HG02938 (cell line): ENCODE measurements around the gene RETREG3.

ENCODE experiments used
- ATAC-seq: cut with Tn5 transposase; IDR thresholded peaks from one replicate; pipeline ENCODE4 v1.9.1; 2021; ENCODE audit warnings: mild to moderate bottlenecking, moderate library complexity; ENCODE audit not compliant: unreplicated experiment

Gene RETREG3

DNA sequence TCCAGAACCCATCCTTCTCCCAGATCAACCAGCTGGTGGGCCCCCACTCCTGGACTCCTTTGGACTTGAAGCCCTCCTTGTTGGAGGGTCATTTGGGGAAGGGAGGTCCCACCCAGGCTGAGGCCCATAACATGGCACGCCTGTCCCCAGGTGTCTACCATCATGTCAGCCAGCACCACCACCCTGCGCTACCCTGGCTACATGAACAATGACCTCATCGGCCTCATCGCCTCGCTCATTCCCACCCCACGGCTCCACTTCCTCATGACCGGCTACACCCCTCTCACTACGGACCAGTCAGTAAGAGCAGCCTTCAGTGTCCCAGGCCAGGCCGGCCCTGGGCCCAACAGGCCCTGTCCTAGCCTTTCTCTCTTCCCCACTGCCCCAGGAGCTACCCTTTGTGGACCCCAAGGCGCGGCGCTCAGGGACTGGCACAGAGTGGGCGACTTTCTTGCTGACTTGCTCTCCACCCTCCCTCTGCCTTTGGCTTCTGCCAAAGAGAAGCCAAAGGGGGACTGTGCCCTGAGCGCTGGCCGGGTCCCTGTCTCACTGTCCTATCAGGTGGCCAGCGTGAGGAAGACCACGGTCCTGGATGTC lies 4.6 kb upstream of the RETREG3 start:
- ATAC-seq = no peak

DNA sequence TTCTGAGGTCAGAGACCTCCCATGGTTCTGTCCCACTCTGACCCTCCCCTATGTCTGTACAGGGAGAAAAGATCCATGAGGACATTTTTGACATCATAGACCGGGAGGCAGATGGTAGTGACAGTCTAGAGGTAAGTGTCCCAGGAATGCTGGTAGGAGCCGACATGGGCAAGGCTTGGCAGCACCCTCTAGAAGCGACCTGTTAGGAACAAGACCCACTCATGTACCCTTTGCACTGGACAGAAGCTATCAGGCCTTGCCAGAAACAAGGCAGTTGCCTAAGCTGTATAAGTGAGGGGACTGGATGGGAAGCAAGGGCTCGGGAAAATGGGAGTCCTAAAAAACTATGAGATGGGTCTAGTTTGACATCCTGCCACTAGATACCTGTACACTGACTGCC lies 2.8 kb upstream of the RETREG3 start:
- ATAC-seq = no peak

DNA sequence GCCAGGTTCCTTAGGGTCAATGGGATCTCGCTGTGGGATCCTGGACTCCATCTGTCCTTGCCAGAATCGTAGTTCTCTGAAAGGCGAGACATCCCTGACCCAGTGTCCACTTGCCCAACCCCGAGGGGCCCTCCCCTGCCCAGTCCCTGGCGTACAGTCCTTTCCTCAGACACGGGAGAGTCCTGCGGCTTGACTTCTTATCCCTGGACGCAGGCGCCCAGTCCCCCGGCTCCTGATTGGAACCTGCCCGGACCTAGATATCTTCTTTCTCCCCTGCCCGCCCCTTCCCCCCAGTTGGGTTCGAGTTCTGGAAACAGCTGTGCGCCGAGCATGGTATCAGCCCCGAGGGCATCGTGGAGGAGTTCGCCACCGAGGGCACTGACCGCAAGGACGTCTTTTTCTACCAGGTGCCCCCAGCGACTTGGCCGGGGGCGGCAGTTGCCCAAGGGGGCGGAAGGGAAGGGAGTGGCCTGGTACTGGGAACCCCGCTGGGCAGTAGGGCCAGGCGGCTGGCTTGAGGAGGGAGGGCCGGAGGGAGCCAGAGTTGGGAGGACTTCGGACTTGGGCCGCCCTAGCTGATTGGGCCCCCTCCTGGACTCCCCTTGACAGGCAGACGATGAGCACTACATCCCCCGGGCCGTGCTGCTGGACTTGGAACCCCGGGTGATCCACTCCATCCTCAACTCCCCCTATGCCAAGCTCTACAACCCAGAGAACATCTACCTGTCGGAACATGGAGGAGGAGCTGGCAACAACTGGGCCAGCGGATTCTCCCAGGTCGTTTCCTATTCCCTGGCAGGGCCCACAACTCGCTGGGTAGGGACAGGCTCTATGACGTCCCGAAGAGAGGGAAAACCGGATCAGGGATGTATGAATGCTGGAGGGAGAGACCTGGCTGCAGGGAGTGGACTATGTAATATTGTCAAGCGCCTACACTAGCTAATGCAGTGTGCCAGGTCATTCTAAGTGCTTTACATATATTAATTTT lies 934 bp upstream of the RETREG3 start:
- ATAC-seq = peak; percentile 10

DNA sequence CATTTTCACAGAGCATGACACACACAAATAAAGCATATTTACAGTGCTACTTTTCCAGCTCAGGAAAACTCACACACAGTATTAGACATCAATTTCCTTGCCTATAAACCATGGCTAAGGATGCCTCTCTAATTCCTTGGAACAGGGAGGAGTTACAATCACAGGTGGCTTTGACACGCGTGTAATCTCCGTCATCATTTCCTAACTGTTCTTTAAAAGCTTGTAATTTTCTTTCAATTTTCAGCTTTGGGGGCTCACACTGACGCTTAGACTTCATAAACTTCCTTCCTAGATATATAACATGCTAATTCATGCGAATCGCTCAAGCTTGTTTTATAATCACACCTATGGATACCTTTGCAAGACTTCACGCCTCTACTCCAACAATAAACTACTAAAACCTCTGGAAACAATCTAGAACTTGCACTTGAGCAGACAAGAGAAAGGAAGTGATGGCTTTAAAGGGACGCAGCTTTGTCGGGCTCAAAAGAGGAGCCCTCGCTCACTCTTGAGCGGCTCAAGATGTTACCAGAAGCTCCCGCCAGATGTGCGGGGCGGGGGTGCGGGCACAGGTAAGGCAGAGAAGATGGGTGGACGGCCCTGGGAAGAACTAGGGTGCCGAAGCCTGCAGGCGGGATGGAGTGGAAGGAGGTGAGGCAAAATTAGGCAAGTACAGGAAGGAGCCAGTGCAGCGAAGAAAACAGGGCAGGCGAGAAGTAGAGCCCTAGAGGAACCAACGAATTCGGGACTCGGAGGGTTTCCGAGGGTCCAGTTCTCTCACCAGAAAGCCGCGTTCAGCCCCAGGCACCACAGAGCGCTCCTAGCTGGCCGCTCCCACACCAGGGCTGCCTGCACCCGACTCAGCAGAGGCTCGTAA lies 631 bp downstream of the RETREG3 start:
- ATAC-seq = peak; percentile 29

DNA sequence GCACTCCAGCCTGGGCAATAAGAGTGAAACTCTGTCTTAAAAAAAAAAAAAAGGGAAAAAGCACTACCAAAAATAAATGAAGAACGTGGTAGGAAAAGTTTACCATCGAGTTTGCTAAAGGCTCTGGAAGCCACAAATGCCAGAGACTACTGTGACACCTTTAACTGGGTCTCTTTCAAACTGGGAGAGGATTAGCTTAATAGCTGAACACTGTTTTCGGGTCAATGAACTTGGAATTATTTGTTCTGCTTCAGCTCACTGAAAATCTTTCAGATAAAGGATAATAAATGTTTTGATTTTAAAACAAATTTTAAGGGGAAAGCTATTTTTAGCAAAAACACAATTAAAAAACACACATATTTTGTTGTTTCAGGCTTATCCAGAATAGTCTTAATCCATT lies 1.4 kb downstream of the RETREG3 start:
- ATAC-seq = no peak

DNA sequence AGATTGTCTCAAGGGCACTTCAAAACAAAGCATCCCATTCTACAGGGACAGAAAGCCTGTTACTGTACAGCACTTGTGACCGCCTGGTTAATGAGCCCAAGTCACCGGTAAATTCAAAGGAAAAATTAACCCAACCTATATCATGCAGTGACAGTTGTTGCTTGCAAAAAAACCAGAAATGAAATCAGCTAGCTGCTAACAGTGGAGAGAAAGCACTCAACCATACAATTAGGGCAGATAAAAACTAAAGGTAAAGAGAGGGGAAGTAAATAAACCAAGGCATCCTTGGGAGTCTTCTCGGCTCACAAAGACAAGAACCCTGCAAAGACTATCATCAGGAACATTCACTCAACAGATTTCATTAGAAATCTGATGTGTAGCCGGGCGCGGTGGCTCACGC lies 5.9 kb downstream of the RETREG3 start:
- ATAC-seq = no peak

DNA sequence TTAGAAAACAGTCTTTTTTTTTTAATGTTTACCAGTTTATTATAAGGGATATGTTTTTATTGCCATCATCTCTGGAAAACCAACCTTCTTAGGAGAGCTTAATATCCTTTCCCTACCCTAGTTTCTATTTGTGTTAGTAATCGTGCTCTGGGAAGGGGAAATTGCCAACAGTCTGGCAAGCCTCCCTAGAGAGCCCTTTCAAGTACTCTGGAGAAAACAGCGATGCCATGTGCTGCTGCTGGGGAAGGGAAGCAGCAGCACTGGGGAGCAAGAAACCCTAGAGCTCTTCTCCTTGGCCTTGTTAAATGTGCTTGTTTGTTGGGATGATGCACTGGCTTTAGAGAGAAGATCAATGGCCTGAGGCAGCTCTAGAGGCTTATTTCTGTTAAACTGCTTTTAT lies 10.3 kb downstream of the RETREG3 start:
- ATAC-seq = no peak

DNA sequence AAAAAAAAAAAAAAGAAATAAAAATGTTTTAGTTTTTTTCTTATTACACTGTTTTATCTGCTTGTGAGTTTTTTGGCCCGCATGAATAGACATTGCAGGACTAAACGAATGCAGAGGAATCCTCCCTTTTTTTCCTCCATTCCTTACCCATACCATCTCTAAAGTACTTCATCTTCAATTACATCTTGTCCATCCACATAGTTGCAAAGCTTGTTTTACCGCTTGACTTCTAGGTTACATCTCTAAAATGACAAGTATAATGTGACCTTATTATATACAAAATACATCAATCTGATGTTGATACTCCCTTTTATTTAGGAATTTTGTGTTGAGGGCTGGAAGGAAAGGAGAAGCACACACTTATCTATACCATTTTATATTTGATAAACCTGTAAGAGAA lies 12.8 kb downstream of the RETREG3 start:
- ATAC-seq = no peak

DNA sequence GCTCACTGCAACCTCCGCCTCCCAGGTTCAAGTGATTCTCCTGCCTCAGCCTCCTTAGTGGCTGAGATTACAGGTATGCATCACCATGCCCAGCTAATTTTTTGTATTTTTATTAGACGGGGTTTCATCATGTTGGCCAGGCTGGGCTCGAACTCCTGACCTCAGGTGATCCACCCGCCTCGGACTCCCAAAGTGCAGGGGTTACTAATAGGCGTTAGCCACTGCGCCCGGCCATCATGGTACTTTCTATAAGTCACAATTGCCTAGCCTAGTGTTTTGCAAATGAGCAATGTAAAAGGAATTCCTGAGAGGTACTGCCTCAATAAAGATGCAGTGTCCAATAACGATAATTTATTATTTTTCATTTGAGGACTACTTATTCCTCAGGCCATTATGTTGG lies 17.8 kb downstream of the RETREG3 start:
- ATAC-seq = no peak

DNA sequence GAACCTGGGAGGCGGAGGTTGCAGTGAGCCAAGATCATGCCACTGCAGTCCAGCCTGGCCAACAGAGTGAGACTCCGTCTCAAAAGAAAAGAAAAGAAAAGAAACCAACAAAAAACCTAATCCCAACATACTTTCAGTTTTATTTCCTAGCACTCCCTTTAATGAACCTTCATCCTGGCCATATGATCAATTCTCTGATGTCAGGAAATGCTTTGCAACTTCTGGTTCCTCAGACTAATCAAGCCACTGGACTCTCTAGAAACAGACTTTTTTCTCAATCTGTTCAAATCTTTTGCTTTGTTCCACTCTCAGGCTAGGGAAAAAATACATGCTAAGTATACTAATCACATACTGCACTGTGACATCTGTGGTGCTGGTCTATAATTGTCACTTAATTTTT lies 18.3 kb downstream of the RETREG3 start:
- no peak for ATAC-seq

DNA sequence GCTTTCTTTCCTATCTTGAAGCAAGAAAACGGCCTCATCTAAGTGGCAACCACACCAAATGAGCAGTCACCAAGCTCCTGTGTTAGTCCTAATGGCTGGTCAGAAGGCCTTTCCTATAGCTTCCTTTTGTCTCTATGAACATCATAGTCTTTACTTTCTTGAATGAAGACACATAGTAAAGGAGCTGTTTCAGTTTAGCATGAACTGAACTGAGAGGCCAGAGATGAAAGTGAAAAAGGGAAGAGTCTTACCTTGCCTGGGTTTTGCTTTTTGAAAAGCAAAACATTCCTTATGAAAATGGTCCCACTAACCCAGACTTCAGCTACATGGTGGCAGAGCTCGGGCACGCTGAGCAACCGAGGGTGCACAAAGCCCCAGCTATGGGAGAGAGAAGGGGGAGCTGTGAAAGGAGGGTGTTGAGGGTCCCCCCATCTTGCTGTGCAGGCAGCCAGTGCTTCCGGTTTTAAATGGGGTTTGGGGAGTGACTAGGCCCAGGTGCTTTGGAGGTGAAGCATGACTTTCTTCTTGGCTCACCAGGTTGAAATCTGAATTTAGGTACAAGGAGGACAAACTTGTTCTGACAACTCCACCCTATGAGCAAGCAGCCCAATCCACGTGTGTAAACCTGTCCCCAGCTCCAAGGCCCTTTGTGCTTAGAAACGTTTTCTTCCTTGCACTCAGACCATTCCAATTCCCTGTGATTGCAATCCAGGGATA lies 22.5 kb downstream of the RETREG3 start:
- no peak for ATAC-seq

DNA sequence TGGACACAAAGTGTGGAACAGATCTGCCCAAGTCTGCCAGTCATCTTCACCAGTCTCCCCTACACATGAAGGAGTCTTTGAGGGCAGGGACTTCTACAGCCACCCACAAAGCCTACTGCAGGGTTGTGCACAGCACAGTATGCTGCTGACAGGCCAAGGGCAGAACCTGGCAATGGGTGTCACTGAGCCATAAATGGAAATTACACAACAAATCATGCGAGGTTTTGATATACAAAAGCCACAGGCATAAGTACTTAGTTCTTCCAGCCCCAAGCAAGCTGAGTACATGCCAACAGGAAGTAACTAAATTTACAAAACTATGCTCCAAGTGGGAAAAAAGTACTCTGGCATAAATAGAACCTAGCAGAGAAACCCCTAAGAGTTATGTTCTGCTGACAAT lies 23.8 kb downstream of the RETREG3 start:
- no peak for ATAC-seq

DNA sequence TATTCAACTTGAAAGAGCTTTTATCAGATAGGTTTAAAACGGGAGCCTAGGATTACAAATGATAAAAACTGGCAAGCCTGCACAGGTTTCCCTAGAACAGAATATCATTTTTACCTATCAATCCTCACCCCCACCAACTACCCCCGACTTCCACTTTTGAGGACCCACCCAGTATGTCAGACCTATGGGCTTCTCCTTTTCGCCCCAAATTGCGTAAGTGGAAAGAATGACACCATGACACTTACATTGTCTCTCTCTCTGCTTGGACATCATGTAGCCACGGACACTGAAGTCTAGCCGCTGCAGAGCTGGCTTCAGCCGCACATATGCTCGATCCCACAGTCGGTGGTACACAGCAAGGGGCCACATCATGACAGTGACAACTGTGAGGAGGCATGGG lies 24.3 kb downstream of the RETREG3 start:
- no peak for ATAC-seq

DNA sequence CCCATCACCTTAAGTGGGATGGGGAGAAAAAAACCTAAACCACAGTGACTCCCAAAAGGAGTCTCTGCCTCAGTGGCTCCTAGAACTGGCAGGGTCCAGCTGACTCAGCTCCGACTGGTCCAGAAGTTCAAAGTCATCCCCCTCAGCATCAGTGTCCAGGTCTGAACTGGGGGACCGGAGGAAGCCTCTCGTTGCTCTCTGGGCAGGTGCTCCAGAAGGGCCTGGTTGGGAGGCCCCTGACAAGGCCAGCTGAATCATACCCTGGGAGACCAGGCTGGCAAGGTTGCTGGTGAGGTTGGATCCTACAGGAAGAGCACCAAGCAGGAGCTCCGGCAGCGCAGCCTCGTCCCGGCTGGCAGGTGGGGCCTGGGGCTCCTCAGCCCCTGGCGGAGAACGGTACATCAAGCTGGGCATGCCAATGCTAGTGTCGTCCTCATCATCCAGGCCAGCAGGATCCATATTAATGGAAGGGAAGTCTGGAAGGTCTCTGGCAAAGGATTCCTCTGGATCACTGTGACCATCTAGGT lies 27.4 kb downstream of the RETREG3 start:
- ATAC-seq = no peak

DNA sequence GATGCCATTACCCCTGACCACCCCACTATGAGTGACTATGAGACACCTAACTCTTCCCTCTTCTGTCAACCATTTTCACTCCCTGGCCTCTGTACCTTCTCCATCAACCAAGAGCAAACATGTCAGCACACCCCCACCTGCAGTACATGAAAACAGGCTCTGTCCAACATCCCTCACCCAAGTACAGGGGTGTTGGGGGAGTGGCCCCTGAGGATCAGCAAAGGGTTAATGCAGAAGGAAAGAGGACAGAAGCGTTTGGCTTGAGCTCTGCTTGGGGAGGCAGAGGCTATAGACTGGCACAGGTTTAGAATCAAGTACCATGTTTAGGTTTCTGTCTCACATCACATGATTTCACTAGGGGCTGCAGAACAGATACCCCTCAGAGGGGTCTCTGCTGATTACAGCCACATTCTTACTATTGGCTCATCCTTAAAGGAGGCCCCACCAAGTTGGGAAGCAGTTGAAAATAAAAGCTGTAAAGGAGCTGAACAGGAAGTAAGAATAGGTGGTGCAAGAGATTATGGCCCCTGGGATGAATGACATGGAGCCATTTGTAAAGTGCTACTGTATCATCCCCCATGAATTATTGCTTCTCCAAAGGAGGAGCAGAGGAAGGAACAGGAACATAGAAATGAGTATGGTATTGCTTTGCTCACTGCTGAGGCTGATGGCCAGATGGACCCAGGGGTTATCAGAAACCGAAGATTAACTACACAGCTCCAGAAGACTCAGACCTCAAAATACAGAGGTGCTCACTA lies 29.2 kb downstream of the RETREG3 start:
- ATAC-seq = no peak

DNA sequence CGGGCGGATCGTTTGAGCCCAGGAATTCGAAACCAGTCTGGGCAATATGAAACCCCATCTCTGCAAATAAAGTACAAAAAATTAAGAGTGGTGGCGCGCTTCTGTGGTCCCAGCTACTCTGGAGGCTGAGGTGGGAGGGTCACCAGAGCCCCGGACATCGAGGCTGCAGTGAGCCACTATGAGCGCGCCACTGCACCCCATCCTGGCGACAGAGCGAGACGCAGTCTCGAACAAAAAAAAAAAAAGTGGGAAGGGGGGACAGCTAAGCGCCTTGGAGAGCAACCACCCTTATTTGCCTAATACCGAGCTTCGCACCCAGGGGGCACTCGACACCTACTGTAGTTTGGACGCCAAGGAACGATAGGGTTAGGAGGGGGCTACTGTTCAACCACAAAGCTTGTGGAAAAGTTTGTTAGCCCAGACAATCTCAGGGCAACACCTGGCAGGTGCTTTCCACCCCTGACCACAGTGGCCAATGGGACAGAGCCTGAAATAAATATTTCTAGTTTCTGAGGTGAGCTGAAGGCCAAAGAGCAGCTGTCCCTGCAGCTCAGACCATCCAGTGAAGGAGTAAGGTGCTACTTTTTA lies 30.8 kb downstream of the RETREG3 start:
- peak; percentile 50 for ATAC-seq

DNA sequence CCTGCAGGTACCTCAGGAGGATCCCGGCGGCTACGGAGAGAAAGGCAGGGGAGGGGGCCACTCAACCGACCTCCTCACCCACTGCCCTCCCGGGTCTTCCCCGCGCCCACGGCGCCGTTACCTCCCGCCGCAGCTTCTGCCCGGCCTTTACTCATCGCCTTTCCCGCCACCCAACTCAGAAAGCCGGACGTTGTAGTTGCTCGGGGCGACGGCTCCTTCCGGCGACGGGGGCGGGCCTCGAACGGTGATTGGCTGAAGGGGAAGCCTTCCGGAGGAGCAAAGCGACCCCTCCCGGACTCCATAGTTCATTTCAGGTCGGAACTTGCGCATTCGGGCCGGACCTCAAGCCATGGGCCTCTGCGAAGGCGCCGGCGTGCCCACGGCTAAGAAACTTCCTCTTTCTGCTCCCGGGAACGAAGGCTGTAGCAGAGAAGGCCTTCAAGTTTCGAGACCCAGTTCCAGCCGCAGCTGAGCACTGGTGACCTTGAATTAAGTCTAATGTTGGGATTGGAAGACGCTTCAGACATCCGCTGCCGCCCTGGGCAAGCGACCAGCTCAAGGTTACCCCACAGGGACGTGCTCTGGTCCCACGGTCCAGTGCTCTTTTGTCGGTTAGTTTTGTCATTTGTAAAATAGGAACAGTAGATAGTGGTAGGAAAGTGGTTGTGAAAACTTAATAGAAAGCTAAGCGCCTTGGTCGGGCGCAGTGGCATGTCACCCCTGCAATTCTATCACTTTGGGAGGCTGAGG lies 31.5 kb downstream of the RETREG3 start, which contains the start of gene PSMC3IP:
Gene PSMC3IP, minus strand, starts transcription at position 198 of the 750 bp plus-strand sequence. Its CDS starts 43 bp downstream, at position 155.
- peak; percentile 70 for ATAC-seq

DNA sequence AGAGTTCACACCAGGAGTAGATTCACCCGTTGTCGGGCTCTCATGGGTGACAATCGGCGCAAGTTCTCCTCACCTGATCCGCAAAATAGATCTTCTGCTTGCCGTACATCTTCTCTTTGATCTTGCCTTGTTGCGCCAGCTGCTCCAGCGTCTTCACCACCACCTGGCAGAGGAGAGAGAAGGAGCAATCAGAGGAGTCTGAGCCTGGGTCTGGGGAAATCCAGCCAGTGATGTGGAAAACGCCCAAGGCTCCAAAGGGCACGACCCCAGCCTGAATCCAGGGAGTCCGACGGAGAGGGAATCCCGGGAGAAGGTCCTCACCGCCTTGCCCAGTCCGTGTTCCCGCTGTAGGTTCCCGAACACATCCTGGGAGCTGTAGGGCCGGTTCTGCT lies 32.0 kb downstream of the RETREG3 start:
- ATAC-seq = no peak

DNA sequence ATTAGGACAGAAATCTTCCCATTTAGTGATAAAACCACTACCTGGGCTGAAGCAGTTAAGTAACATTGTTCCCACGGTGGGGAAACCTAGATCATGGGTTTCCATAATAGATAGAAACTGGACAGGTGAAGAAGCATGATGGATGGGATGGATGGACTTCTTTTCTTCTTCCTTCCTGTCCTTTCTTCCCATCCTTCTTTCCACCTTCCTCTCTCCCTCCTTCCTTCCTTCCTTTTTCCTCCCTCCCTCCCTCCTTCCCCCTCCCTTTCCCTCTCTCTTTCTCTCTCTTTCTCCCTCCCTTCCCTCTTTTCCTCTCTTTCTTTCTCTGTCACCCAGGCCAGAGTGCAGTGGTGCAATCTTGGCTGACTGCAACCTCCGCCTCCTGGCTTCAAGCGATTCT lies 34.7 kb downstream of the RETREG3 start:
- ATAC-seq = no peak
